CD14-positive monocyte (primary cell): ENCODE results near the gene ZSWIM9. TPM values are rescaled to one million over a fixed set of nuclear protein-coding genes. Genes with fewer than 3 reads are reported as not detected.

ENCODE experiments used
- DNase-seq, 3 donors: peaks; one replicate each; pipeline ENCODE4 v3.0.0-alpha.2; 2011 to 2022
- H2AFZ ChIP-seq: 2 replicates; pipeline ENCODE4 v1.6.0; 2012; ENCODE audit warnings: mild to moderate bottlenecking, low read depth, low read length, inconsistent platforms; ENCODE audit not compliant: insufficient read depth, poor library complexity, severe bottlenecking
- H3K27ac ChIP-seq, 2 donors: 1 replicate in 1 of 2; 2 replicates in 1 of 2; pipeline ENCODE4 v1.5.1; 2012 to 2013; ENCODE audit warnings: low read length in 2 of 2, control low read depth in 1 of 2, inconsistent platforms in 1 of 2, low read depth in 1 of 2, mild to moderate bottlenecking in 1 of 2
- H3K27me3 ChIP-seq, 2 donors: one replicate each; pipeline versions ENCODE4 v1.6.0 to v1.6.1; 2011 to 2013; ENCODE audit warnings: low read length in 2 of 2; ENCODE audit not compliant: control insufficient read depth in 2 of 2, insufficient read depth in 2 of 2
- H3K36me3 ChIP-seq, 2 donors: replicated peaks in 1 of 2; 1 replicate in 1 of 2; 2 replicates in 1 of 2; pipeline versions ENCODE4 v1.5.1 to v1.6.1; 2012 to 2013; ENCODE audit warnings: low read length in 2 of 2, control low read depth in 1 of 2, inconsistent platforms in 1 of 2, mild to moderate bottlenecking in 1 of 2; ENCODE audit not compliant: insufficient read depth in 2 of 2, control insufficient read depth in 1 of 2
- H3K4me1 ChIP-seq, 2 donors: 1 replicate in 1 of 2; 2 replicates in 1 of 2; pipeline versions ENCODE4 v1.5.1 to v1.6.1; 2012 to 2013; ENCODE audit warnings: low read length in 2 of 2, control low read depth in 1 of 2, inconsistent platforms in 1 of 2, mild to moderate bottlenecking in 1 of 2, moderate library complexity in 1 of 2; ENCODE audit not compliant: insufficient read depth in 2 of 2, control insufficient read depth in 1 of 2
- H3K4me2 ChIP-seq: replicated peaks from 2 replicates; pipeline ENCODE3; 2012; ENCODE audit warnings: low read length, moderate library complexity, mild to moderate bottlenecking; ENCODE audit not compliant: poor library complexity, severe bottlenecking; ENCODE audit errors: extremely low read depth
- H3K4me3 ChIP-seq, 3 experiments: fragments of 200-600 bp in 1 of 3; sonication (generic) in 1 of 3; replicated peaks in 1 of 3; 1 replicate in 2 of 3; 2 replicates in 1 of 3; pipeline ENCODE4 v1.5.1; 2011 to 2013; ENCODE audit warnings: low read length in 3 of 3, mild to moderate bottlenecking in 3 of 3, control low read depth in 2 of 3, low read depth in 2 of 3, inconsistent platforms in 1 of 3, moderate library complexity in 1 of 3
- H3K79me2 ChIP-seq: 2 replicates; pipeline ENCODE4 v1.6.0; 2012; ENCODE audit warnings: mild to moderate bottlenecking, control low read depth, inconsistent platforms, low read length, moderate library complexity; ENCODE audit not compliant: insufficient read depth
- H3K9ac ChIP-seq: 2 replicates; pipeline ENCODE4 v1.6.0; 2017; ENCODE audit warnings: low read length, mild to moderate bottlenecking; ENCODE audit not compliant: insufficient read depth, poor library complexity, severe bottlenecking
- H3K9me3 ChIP-seq, 2 donors: replicated peaks in 1 of 2; 1 replicate in 1 of 2; 2 replicates in 1 of 2; pipeline versions ENCODE4 v1.5.1 to v1.6.1; 2012 to 2013; ENCODE audit warnings: low read length in 2 of 2, control low read depth in 1 of 2; ENCODE audit not compliant: control insufficient read depth in 1 of 2, insufficient read depth in 1 of 2
- H4K20me1 ChIP-seq: 2 replicates; pipeline ENCODE4 v1.6.0; 2012; ENCODE audit warnings: mild to moderate bottlenecking, low read length, control low read depth, moderate library complexity; ENCODE audit not compliant: insufficient read depth
- H3K27ac Mint-ChIP-seq, 7 donors: one replicate each; pipeline ENCODE4 v1.8.0; 2020; ENCODE audit warnings: mild to moderate bottlenecking in 7 of 7, mixed read lengths in 7 of 7, moderate library complexity in 6 of 7, inconsistent platforms in 2 of 7
- H3K27me3 Mint-ChIP-seq, 3 donors: one replicate each; pipeline ENCODE4 v1.8.0; 2021 to 2022; ENCODE audit warnings: low read depth in 3 of 3, mild to moderate bottlenecking in 3 of 3, mixed read lengths in 3 of 3, moderate library complexity in 3 of 3, inconsistent platforms in 1 of 3
- H3K36me3 Mint-ChIP-seq, 2 donors: one replicate each; pipeline ENCODE4 v1.8.0; 2020; ENCODE audit warnings: mixed read lengths in 2 of 2, inconsistent platforms in 1 of 2, mild to moderate bottlenecking in 1 of 2
- H3K4me1 Mint-ChIP-seq: one replicate; pipeline ENCODE4 v1.8.0; 2020; ENCODE audit warnings: mild to moderate bottlenecking, mixed read lengths
- H3K4me3 Mint-ChIP-seq, 2 donors: one replicate each; pipeline ENCODE4 v1.8.0; 2020; ENCODE audit warnings: mild to moderate bottlenecking in 2 of 2, mixed read lengths in 2 of 2, moderate library complexity in 1 of 2
- H3K9me3 Mint-ChIP-seq, 7 donors: one replicate each; pipeline ENCODE4 v1.8.0; 2020 to 2022; ENCODE audit warnings: mixed read lengths in 7 of 7, mild to moderate bottlenecking in 6 of 7, moderate library complexity in 6 of 7, inconsistent platforms in 2 of 7
- CTCF ChIP-seq: fragments of 200-600 bp; IDR thresholded peaks from one replicate; pipeline ENCODE4 v1.8.0; 2022; ENCODE audit warnings: antibody characterized with exemption, mild to moderate bottlenecking
- WGBS: methylation state at CpG from one replicate; pipeline ENCODE4 v1.1.5; 2013; ENCODE audit warnings: missing lambda C conversion rate; ENCODE audit not compliant: insufficient coverage; 5-methylcytosine and 5-hydroxymethylcytosine counted together
- intact Hi-C, 2 donors: fragments of 100-400 bp; cut with micrococcal nuclease; formaldehyde crosslinking; loops; one replicate each; pipeline versions ENCODE4 v1.15.0 to v1.15.1; 2023
- polyA plus RNA-seq, 3 donors: library from polyadenylated mRNA; depleted of rRNA in 1 of 3; unstranded in 2 of 3; stranded (reverse) in 1 of 3; fragments of 300-500 nt in 2 of 3; fragments of >200 nt in 1 of 3; fragmentation: Illumina TruSeq in 2 of 3; gene quantifications; 1 replicate in 2 of 3; 2 replicates in 1 of 3; pipeline ENCODE4 v1.2.3, GENCODE V29; 2012 to 2021

The ZSWIM9 gene
- polyA plus RNA-seq, 3 donors = 0.28 to 2.5 (median 0.97) TPM

- Mint-ChIP-seq H3K4me3 (no peak overlapping the region), H3K36me3 (peaks cover 22 to 27% of the 10 kb centered on the region in 2 donors), H3K27ac (peak overlapping the region in 4 of 7 donors; percentile 48 to 78 (median 66)), H3K9me3 (peaks cover 0 to 8% (median 0%) of the 10 kb centered on the region in 7 donors), H3K27me3 (no peaks in the 10 kb centered on the region), H3K4me1 (peaks cover 48% of the 10 kb centered on the region)
- H3K4me2 ChIP-seq = no peak overlapping the region
- peaks cover 4% of the 10 kb centered on the region for H4K20me1 ChIP-seq
- H3K9ac ChIP-seq = no peak overlapping the region
- H2AFZ ChIP-seq = no peak overlapping the region
- no peaks in the 10 kb centered on the region for H3K9me3 ChIP-seq
- H3K4me1 ChIP-seq = peaks cover 36 to 69% of the 10 kb centered on the region in 2 donors
- H3K36me3 ChIP-seq = peaks cover 24 to 25% of the 10 kb centered on the region in 2 donors
- peaks cover 77% of the 10 kb centered on the region for H3K79me2 ChIP-seq
- no peak overlapping the region for H3K4me3 ChIP-seq
- no peaks in the 10 kb centered on the region for H3K27me3 ChIP-seq
- no peak for TF ChIP-seq CTCF
- DNase-seq = no peak
- H3K27ac ChIP-seq = peak overlapping the region in 1 of 2 donors; percentile 15
- intact Hi-C loops = no loop called here
- 80% methylated on average over 1 of the region's 3 CpGs for WGBS
Observed at GRCh38 chr19:48247212-48247611, 76.7 kb downstream of the ZSWIM9 start.

Other genes with a start within 250 kb of the ZSWIM9 start
- not detected for gene BSPH1, start 178.5 kb upstream of the ZSWIM9 start, polyA plus RNA-seq
- gene ELSPBP1, start 176.0 kb upstream of the ZSWIM9 start, polyA plus RNA-seq = not detected
- gene CABP5, start 126.6 kb upstream of the ZSWIM9 start, polyA plus RNA-seq = under 1 TPM in 1 of 3 donors, not detected in 2; 0.17 TPM
- 10 to 100 TPM in 1 of 3 donors, 1 to 10 TPM in 2; 3.8 to 14.5 (median 8.5) TPM for gene PLA2G4C, start 59.9 kb upstream of the ZSWIM9 start, polyA plus RNA-seq
- 10 to 100 TPM in 1 of 3 donors, 1 to 10 TPM in 2; 2.5 to 11.3 (median 3.6) TPM for gene LIG1, start 336 bp upstream of the ZSWIM9 start, polyA plus RNA-seq
- 100 to 1,000 TPM in 1 of 3 donors, 10 to 100 TPM in 2; 76.4 to 122 (median 90.9) TPM for gene CARD8, start 85.2 kb downstream of the ZSWIM9 start, polyA plus RNA-seq
- not detected for gene ZNF114, start 99.4 kb downstream of the ZSWIM9 start, polyA plus RNA-seq
- gene EMP3, start 154.9 kb downstream of the ZSWIM9 start, polyA plus RNA-seq = 1,000 to 10,000 TPM in 1 of 3 donors, 100 to 1,000 TPM in 2; 802 to 1,036 (median 996) TPM
- gene TMEM143, start 193.3 kb downstream of the ZSWIM9 start, polyA plus RNA-seq = 10 to 100 TPM in 1 of 3 donors, 1 to 10 TPM in 2; 1.7 to 11.9 (median 2.1) TPM
- gene SYNGR4, start 193.7 kb downstream of the ZSWIM9 start, polyA plus RNA-seq = not detected
- 10 to 100 TPM; 42.0 to 72.0 (median 51.3) TPM for gene KDELR1, start 220.9 kb downstream of the ZSWIM9 start, polyA plus RNA-seq
- under 1 TPM in 2 of 3 donors, not detected in 1; 0.13 to 0.29 TPM for gene GRIN2D, start 223.0 kb downstream of the ZSWIM9 start, polyA plus RNA-seq